Measurements from ENCODE around the gene WDR82.

The WDR82 gene

GRCh38 chr3:52248165-52248541, 30.3 kb downstream of the WDR82 start:
- no peak for DNase-seq
- TF ChIP-seq CTCF (IDR thresholded peaks at IDR 0.05; ENCODE audit: low read depth, low read length): no peak
- Histone ChIP-seq H3K27ac (no peak overlapping the region), H3K27me3 (ENCODE audit: insufficient read depth, low read depth, severe bottlenecking) (no peaks in the 10 kb centered on the region), H3K9me3 (ENCODE audit: severe bottlenecking) (no peaks in the 10 kb centered on the region), H3K36me3 (peaks cover 5% of the 10 kb centered on the region), H3K4me3 (ENCODE audit: low read depth, low read length) (no peak overlapping the region)

- no peaks in the 10 kb centered on the region for H3K9me3 ChIP-seq (ENCODE audit: severe bottlenecking)
- no peak overlapping the region for H3K4me3 ChIP-seq (ENCODE audit: low read depth, low read length)
- H3K36me3 ChIP-seq: peaks cover 5% of the 10 kb centered on the region
- DNase-seq: no peak
- TF ChIP-seq CTCF (IDR thresholded peaks at IDR 0.05; ENCODE audit: low read depth, low read length): no peak
- no peaks in the 10 kb centered on the region for H3K27me3 ChIP-seq (ENCODE audit: insufficient read depth, low read depth, severe bottlenecking)
- no peak overlapping the region for H3K27ac ChIP-seq
Measured at GRCh38 chr3:52247409-52248164, 30.9 kb downstream of the WDR82 start.

GRCh38 chr3:52246728-52247408, 31.6 kb downstream of the WDR82 start:
- no peak overlapping the region for H3K27ac ChIP-seq
- no peaks in the 10 kb centered on the region for H3K27me3 ChIP-seq (ENCODE audit: insufficient read depth, low read depth, severe bottlenecking)
- no peaks in the 10 kb centered on the region for H3K36me3 ChIP-seq
- DNase-seq: no peak
- H3K4me3 ChIP-seq (ENCODE audit: low read depth, low read length): no peak overlapping the region
- H3K9me3 ChIP-seq (ENCODE audit: severe bottlenecking): no peaks in the 10 kb centered on the region
- no peak for TF ChIP-seq CTCF (IDR thresholded peaks at IDR 0.05; ENCODE audit: low read depth, low read length)

GRCh38 chr3:52246264-52246620, 32.2 kb downstream of the WDR82 start:
- Histone ChIP-seq H3K27ac (no peak overlapping the region), H3K27me3 (ENCODE audit: insufficient read depth, low read depth, severe bottlenecking) (no peaks in the 10 kb centered on the region), H3K4me3 (ENCODE audit: low read depth, low read length) (no peak overlapping the region), H3K36me3 (no peaks in the 10 kb centered on the region), H3K9me3 (ENCODE audit: severe bottlenecking) (no peaks in the 10 kb centered on the region)
- no peak for TF ChIP-seq CTCF (IDR thresholded peaks at IDR 0.05; ENCODE audit: low read depth, low read length)
- DNase-seq: no peak

GRCh38 chr3:52245322-52246263, 32.9 kb downstream of the WDR82 start, which contains the start of gene PPM1M:
Gene PPM1M, plus strand, starts transcription at chr3:52245759. Its CDS starts 66 bp downstream, at chr3:52245825.
- H3K4me3 ChIP-seq (ENCODE audit: low read depth, low read length): no peak within 1 kb of the TSS
- no peak within 1 kb of the TSS for H3K27ac ChIP-seq
- no peak for DNase-seq
- no peaks in the 10 kb centered on the region for H3K36me3 ChIP-seq
- H3K27me3 ChIP-seq (ENCODE audit: insufficient read depth, low read depth, severe bottlenecking): no peaks in the 10 kb centered on the region
- no peaks in the 10 kb centered on the region for H3K9me3 ChIP-seq (ENCODE audit: severe bottlenecking)
- no peak for TF ChIP-seq CTCF (IDR thresholded peaks at IDR 0.05; ENCODE audit: low read depth, low read length)

All from WERI-Rb-1 (cell line).